Right lobe of liver (tissue), 6 donors: ENCODE data around the gene SURF1. TPM values are rescaled to one million over a fixed set of nuclear protein-coding genes. Genes with fewer than 3 reads are reported as not detected.

Source experiments
- ATAC-seq, 4 donors: fragments of 200-7000 bp; cut with Tn5 transposase; one replicate each; pipeline ENCODE4 v1.9.1; 2020; ENCODE audit warnings: mild to moderate bottlenecking in 4 of 4, moderate library complexity in 4 of 4
- DNase-seq, 3 donors: peaks; one replicate each; pipeline ENCODE4 v3.0.0-alpha.2; 2020
- H3K27ac ChIP-seq, 3 donors: fragments of 200-600 bp; one replicate each; pipeline ENCODE4 v1.8.0; 2022
- H3K27me3 ChIP-seq, 2 donors: fragments of 200-600 bp; one replicate each; pipeline ENCODE4 v1.8.0; 2022
- H3K36me3 ChIP-seq, 4 donors: fragments of 200-600 bp; sonication (generic) in 1 of 4; one replicate each; pipeline versions ENCODE4 v1.5.1 to v1.8.0; 2017 to 2022; ENCODE audit warnings: control low read depth in 1 of 4
- H3K4me1 ChIP-seq, 4 donors: fragments of 200-600 bp; sonication (generic) in 1 of 4; one replicate each; pipeline versions ENCODE4 v1.5.1 to v1.8.0; 2017 to 2022; ENCODE audit warnings: control low read depth in 1 of 4
- H3K4me3 ChIP-seq, 3 donors: fragments of 200-600 bp; one replicate each; pipeline ENCODE4 v1.8.0; 2022
- H3K9me3 ChIP-seq, 4 donors: fragments of 200-600 bp; sonication (generic) in 1 of 4; one replicate each; pipeline versions ENCODE4 v1.5.1 to v1.8.0; 2017 to 2022; ENCODE audit warnings: control low read depth in 1 of 4
- CTCF ChIP-seq, 4 donors: fragments of 200-600 bp in 3 of 4; fragments of 450-650 bp in 1 of 4; IDR thresholded peaks; one replicate each; pipeline versions ENCODE4 v1.5.1 to v1.8.0; 2016 to 2022; ENCODE audit warnings: antibody characterized with exemption in 4 of 4, mild to moderate bottlenecking in 2 of 4
- POLR2A ChIP-seq: fragments of 450-650 bp; IDR thresholded peaks from one replicate; pipeline ENCODE4 v1.6.1; 2017; ENCODE audit warnings: antibody characterized with exemption, mild to moderate bottlenecking
- WGBS: methylation state at CpG from one replicate; pipeline ENCODE4 v1.1.6; 2018; ENCODE audit warnings: low coverage, low lambda C conversion rate; ENCODE audit not compliant: insufficient coverage; ENCODE audit errors: missing lambda C conversion rate; 5-methylcytosine and 5-hydroxymethylcytosine counted together
- intact Hi-C, 2 donors: fragments of 100-400 bp; cut with DNase I; formaldehyde crosslinking; loops; one replicate each; pipeline versions ENCODE4 v1.11.2 to v1.14.1; 2022
- long read RNA-seq: library from polyadenylated mRNA; unstranded; transcript quantifications from one replicate; pipeline ENCODE4 v2.0.0, GENCODE V29; 2019
- total RNA-seq, 6 experiments: library from RNA; depleted of rRNA in 2 of 6; stranded (reverse); fragments of >200 nt in 2 of 6; fragmentation: NEBNext Ultra II Directional in 3 of 6; extraction: Animal tissue kit (Norgen Biotek cat#: 25700) in 3 of 6; gene quantifications; one replicate each; pipeline versions ENCODE4 v1.1.0 to v1.2.4, GENCODE V29; 2016 to 2023
- donor health status: DM: no; HTN: yes; CAD: no.
- donor health status: DM: no; HTN: no; CAD: no.
- donor health status: DM: no; HTN: no; CAD: no.
- donor health status: DM: no; HTN: yes; CAD: no.
- donor health status: DM: no; HTN: yes; CAD: no.

SURF1 gene
- 10 to 100 TPM; 37.4 to 68.8 (median 44.5) TPM for total RNA-seq
- long read RNA-seq, partial matches to known transcripts: 0 of 3 reads
- long read RNA-seq, other reads (novel, unspliced or antisense): 0 of 3 reads

GRCh38 chr9:133356391-133357091, at the start of gene SURF1, which contains the start of gene SURF2:
SURF1 (minus strand) TSS chr9:133356487; CDS start chr9:133356453, 34 bp downstream.
SURF2 (plus strand) TSS chr9:133356550; CDS start chr9:133356593, 43 bp downstream.
- peak within 1 kb of the TSS in 2 of 3 donors; percentile 53 to 55 for H3K27ac ChIP-seq
- WGBS: 0% methylated on average over 9 of the region's 78 CpGs
- intact Hi-C loops: loop anchor here in 1 of 2 donors (10.0 kb wide), 1 partner anchor 48 kb away; no protein-coding TSS in a partner anchor
- TF ChIP-seq CTCF (IDR thresholded peaks at IDR 0.05) (peak in 3 of 4 donors; percentile 10 to 22 (median 13)), POLR2A (peak; percentile 28)
- H3K27me3 ChIP-seq: no peaks in the 10 kb centered on the region
- peaks cover 0 to 33% (median 9%) of the 10 kb centered on the region in 4 donors for H3K36me3 ChIP-seq
- DNase-seq: peak; percentile 91 to 92 (median 92)
- H3K9me3 ChIP-seq: no peaks in the 10 kb centered on the region
- H3K4me3 ChIP-seq: peak within 1 kb of the TSS; percentile 58 to 91 (median 85)
- peak; percentile 82 to 95 (median 88) for ATAC-seq
- H3K4me1 ChIP-seq: peaks cover 0 to 23% (median 5%) of the 10 kb centered on the region in 4 donors

GRCh38 chr9:133405508-133406438, 49.5 kb upstream of the SURF1 start:
- intact Hi-C loops: loop anchor here in 1 of 2 donors (5.0 to 10.0 kb wide), 2 partner anchors 51 to 77 kb away; partner anchors contain the start of genes SURF1 and SURF2
- DNase-seq (no peak), ATAC-seq (peak in 3 of 4 donors; percentile 10 to 61 (median 57))
- no peaks in the 10 kb centered on the region for H3K27me3 ChIP-seq
- H3K4me1 ChIP-seq: peaks cover 0 to 9% (median 2%) of the 10 kb centered on the region in 4 donors
- WGBS: 29% methylated on average over 15 of the region's 19 CpGs
- H3K9me3 ChIP-seq: no peaks in the 10 kb centered on the region
- no peak overlapping the region for H3K4me3 ChIP-seq
- H3K36me3 ChIP-seq: peaks cover 3 to 43% (median 15%) of the 10 kb centered on the region in 4 donors
- peak overlapping the region in 2 of 3 donors; percentile 29 to 57 for H3K27ac ChIP-seq
- TF ChIP-seq POLR2A (no peak), CTCF (IDR thresholded peaks at IDR 0.05) (no peak)

GRCh38 chr9:133404454-133405002, 48.2 kb upstream of the SURF1 start:
- TF ChIP-seq CTCF (IDR thresholded peaks at IDR 0.05) (no peak), POLR2A (no peak)
- DNase-seq (no peak), ATAC-seq (no peak)
- H3K36me3 ChIP-seq: peaks cover 3 to 30% (median 12%) of the 10 kb centered on the region in 4 donors
- no peaks in the 10 kb centered on the region for H3K9me3 ChIP-seq
- no peak overlapping the region for H3K27ac ChIP-seq
- no peak overlapping the region for H3K4me3 ChIP-seq
- peaks cover 0 to 9% (median 2%) of the 10 kb centered on the region in 4 donors for H3K4me1 ChIP-seq
- WGBS: 59% methylated on average over 4 of the region's 12 CpGs
- intact Hi-C loops: loop anchor here (5.0 to 10.0 kb wide), 4 partner anchors 50 to 217 kb away; partner anchors contain the start of genes SURF1 (in 1 of the 2) and SURF2 (in 1 of the 2)
- no peaks in the 10 kb centered on the region for H3K27me3 ChIP-seq
